K562 (cell line): ENCODE measurements around the gene DPH5. TPM values are rescaled to one million over a fixed set of nuclear protein-coding genes. Genes with fewer than 3 reads are reported as not detected.

Experiments used
- ARID1B ChIP-seq: fragments of 450-650 bp; IDR thresholded peaks from 2 replicates; pipeline ENCODE4 v1.6.1; 2016; ENCODE audit warnings: antibody characterized with exemption, mild to moderate bottlenecking, inconsistent platforms
- EGR1 ChIP-seq: fragments of 450-650 bp; conservative IDR thresholded peaks from 2 replicates; pipeline ENCODE4 v1.6.1; 2017; ENCODE audit warnings: mild to moderate bottlenecking
- EHMT2 ChIP-seq: fragments of 450-650 bp; IDR thresholded peaks from 2 replicates; pipeline ENCODE4 v1.6.1; 2018; ENCODE audit warnings: antibody characterized with exemption
- JUN ChIP-seq, 2 experiments: sonication (generic) in 1 of 2; formaldehyde crosslinking in 1 of 2; IDR thresholded peaks; 2 replicates each; pipeline versions ENCODE4 v1.6.1 to v1.8.0; 2012 to 2022; ENCODE audit warnings: borderline replicate concordance in 2 of 2, mild to moderate bottlenecking in 2 of 2, improper control_type of control experiment in 1 of 2, low read depth in 1 of 2, low read length in 1 of 2, missing genetic modification reagents in 1 of 2
- MEIS2 ChIP-seq: fragments of 450-650 bp; IDR thresholded peaks from 2 replicates; pipeline ENCODE4 v1.6.1; 2014; ENCODE audit warnings: mild to moderate bottlenecking; ENCODE audit not compliant: partially characterized antibody
- MTA3 ChIP-seq: fragments of 450-650 bp; formaldehyde crosslinking; IDR thresholded peaks from 2 replicates; pipeline ENCODE4 v1.6.1; 2017; ENCODE audit warnings: mild to moderate bottlenecking, borderline replicate concordance
- NR2C1 ChIP-seq, 2 experiments: fragments of 450-650 bp; IDR thresholded peaks; 2 replicates each; pipeline ENCODE4 v1.6.1; 2017; ENCODE audit warnings: mild to moderate bottlenecking in 2 of 2, antibody characterized with exemption in 1 of 2, inconsistent platforms in 1 of 2, missing compliant biosample characterization in 1 of 2, missing genetic modification characterization in 1 of 2
- NR2C2 ChIP-seq, 2 experiments: fragments of 200-800 bp in 1 of 2; sonication (Bioruptor generic) in 1 of 2; sonication (generic) in 1 of 2; formaldehyde crosslinking in 1 of 2; IDR thresholded peaks; 2 replicates each; pipeline versions ENCODE4 v1.6.1 to v1.8.0; 2016 to 2022; ENCODE audit warnings: mild to moderate bottlenecking in 1 of 2, missing compliant biosample characterization in 1 of 2, missing genetic modification characterization in 1 of 2, missing genetic modification reagents in 1 of 2
- PRMT5 ChIP-seq: sonication (generic); formaldehyde crosslinking; IDR thresholded peaks from 2 replicates; pipeline ENCODE4 v1.5.0; 2020; ENCODE audit warnings: missing genetic modification reagents
- TBL1XR1 ChIP-seq, 2 experiments: IDR thresholded peaks; 2 replicates each; pipeline ENCODE4 v1.6.1; 2012; ENCODE audit warnings: improper control_type of control experiment in 2 of 2, low read length in 2 of 2, mild to moderate bottlenecking in 1 of 2
- ZFP36 ChIP-seq: fragments of 150-350 bp; IDR thresholded peaks from 2 replicates; pipeline ENCODE4 v1.6.1; 2018; ENCODE audit warnings: low read length, low read depth; ENCODE audit not compliant: partially characterized antibody
- ZSCAN32 ChIP-seq: fragments of 450-650 bp; formaldehyde crosslinking; IDR thresholded peaks from 2 replicates; pipeline ENCODE4 v1.4.0; 2020; ENCODE audit warnings: mild to moderate bottlenecking, moderate library complexity
- polyA plus RNA-seq, 8 experiments: library from polyadenylated mRNA; depleted of rRNA in 4 of 8; stranded (reverse) in 5 of 8; unstranded in 3 of 8; fragments of >200 nt; fragmentation: Nextera tagmentation in 2 of 8; fragmentation: Illumina TruSeq in 1 of 8; extraction: Ambion mirVana in 2 of 8; extraction: Trizol in 1 of 8; gene quantifications; 2 replicates each; pipeline versions ENCODE4 v1.2.1 to v1.2.3, GENCODE V29; 2011 to 2014; ENCODE audit warnings: inconsistent platforms in 1 of 8, missing spikeins in 1 of 8
- total RNA-seq, 7 experiments: library from RNA; depleted of rRNA in 6 of 7; stranded (reverse); fragments of >200 nt in 6 of 7; fragmentation: Illumina TruSeq in 2 of 7; extraction: Trizol in 2 of 7; gene quantifications; 2 replicates each; pipeline versions ENCODE4 v1.2.1 to v1.2.3, GENCODE V29; 2011 to 2021; ENCODE audit warnings: low replicate concordance in 1 of 7
- TF ChIP-seq, protein P1 (sequence below): fragments of 200-400 bp; formaldehyde crosslinking; IDR thresholded peaks from 2 replicates; pipeline ENCODE4 v1.6.1; 2017; ENCODE audit warnings: mild to moderate bottlenecking, low read depth, low read length, moderate library complexity
- TF ChIP-seq, protein P2 (sequence below): fragments of 450-650 bp; IDR thresholded peaks from 2 replicates; pipeline ENCODE4 v1.6.1; 2017; ENCODE audit warnings: antibody characterized with exemption, mild to moderate bottlenecking
- TF ChIP-seq, protein P3 (sequence below): fragments of 450-650 bp; formaldehyde crosslinking; IDR thresholded peaks from 2 replicates; pipeline ENCODE4 v1.4.0; 2020; ENCODE audit warnings: mild to moderate bottlenecking, moderate library complexity

The DPH5 gene
- total and polyA plus RNA-seq, 9 of the 15 experiments (the other 6 are each of a cell fraction or from before 2014, with no cell fraction given), result 37.6 to 159 (median 89.7) TPM

DNA sequence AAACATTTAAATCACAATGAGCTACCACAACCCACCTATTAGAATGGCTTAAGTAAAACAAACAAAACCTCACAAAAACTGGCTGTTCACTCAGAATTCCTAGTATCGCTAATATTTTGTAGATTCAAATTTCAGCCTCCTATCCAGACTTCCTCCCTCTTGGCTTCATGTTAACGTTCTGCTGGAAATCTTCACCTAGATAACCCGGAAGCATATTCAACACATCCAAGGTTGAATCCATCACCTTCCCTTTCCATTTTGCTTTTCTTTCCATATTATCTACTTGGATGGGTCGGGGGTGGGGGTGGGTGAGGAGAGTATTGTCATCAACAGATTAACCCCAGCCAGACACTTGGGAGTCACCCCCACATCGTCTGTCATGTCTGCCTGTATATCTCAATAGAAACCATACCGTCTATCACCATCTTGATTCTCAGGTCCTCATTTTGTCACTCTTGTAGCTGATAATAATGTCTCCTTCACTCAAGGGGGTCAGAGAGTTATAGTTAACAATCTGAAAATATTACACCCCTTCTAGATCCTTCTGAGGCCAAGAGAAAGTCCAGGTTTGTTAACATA, 1.7 kb upstream of the DPH5 start (continued):
- TF ChIP-seq ZFP36, result no peak
- TF ChIP-seq, protein P1, sequence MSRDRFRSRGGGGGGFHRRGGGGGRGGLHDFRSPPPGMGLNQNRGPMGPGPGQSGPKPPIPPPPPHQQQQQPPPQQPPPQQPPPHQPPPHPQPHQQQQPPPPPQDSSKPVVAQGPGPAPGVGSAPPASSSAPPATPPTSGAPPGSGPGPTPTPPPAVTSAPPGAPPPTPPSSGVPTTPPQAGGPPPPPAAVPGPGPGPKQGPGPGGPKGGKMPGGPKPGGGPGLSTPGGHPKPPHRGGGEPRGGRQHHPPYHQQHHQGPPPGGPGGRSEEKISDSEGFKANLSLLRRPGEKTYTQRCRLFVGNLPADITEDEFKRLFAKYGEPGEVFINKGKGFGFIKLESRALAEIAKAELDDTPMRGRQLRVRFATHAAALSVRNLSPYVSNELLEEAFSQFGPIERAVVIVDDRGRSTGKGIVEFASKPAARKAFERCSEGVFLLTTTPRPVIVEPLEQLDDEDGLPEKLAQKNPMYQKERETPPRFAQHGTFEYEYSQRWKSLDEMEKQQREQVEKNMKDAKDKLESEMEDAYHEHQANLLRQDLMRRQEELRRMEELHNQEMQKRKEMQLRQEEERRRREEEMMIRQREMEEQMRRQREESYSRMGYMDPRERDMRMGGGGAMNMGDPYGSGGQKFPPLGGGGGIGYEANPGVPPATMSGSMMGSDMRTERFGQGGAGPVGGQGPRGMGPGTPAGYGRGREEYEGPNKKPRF, result no peak
- TF ChIP-seq MTA3, result no peak
- no peak; the same call in 1 of the 2 replicates for TF ChIP-seq NR2C2 (CRISPR knock-in tag; IDR thresholded peaks at IDR 0.05)
- peak; percentile 95 for TF ChIP-seq NR2C2 (tag; IDR thresholded peaks at IDR 0.05)
- peak; percentile 13 for TF ChIP-seq MEIS2
- TF ChIP-seq TBL1XR1 (IDR thresholded peaks at IDR 0.05; ENCODE audit: low read length in 2 of 2), result 0 out of 4 replicates have a peak, but pooled peaks of 1 of the 2 experiments have one; percentile 13
- TF ChIP-seq, protein P2, sequence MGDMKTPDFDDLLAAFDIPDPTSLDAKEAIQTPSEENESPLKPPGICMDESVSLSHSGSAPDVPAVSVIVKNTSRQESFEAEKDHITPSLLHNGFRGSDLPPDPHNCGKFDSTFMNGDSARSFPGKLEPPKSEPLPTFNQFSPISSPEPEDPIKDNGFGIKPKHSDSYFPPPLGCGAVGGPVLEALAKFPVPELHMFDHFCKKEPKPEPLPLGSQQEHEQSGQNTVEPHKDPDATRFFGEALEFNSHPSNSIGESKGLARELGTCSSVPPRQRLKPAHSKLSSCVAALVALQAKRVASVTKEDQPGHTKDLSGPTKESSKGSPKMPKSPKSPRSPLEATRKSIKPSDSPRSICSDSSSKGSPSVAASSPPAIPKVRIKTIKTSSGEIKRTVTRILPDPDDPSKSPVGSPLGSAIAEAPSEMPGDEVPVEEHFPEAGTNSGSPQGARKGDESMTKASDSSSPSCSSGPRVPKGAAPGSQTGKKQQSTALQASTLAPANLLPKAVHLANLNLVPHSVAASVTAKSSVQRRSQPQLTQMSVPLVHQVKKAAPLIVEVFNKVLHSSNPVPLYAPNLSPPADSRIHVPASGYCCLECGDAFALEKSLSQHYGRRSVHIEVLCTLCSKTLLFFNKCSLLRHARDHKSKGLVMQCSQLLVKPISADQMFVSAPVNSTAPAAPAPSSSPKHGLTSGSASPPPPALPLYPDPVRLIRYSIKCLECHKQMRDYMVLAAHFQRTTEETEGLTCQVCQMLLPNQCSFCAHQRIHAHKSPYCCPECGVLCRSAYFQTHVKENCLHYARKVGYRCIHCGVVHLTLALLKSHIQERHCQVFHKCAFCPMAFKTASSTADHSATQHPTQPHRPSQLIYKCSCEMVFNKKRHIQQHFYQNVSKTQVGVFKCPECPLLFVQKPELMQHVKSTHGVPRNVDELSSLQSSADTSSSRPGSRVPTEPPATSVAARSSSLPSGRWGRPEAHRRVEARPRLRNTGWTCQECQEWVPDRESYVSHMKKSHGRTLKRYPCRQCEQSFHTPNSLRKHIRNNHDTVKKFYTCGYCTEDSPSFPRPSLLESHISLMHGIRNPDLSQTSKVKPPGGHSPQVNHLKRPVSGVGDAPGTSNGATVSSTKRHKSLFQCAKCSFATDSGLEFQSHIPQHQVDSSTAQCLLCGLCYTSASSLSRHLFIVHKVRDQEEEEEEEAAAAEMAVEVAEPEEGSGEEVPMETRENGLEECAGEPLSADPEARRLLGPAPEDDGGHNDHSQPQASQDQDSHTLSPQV, result 0 out of 2 replicates have a peak, but pooled peaks have one; percentile 41
- peak; percentile 15; the same call in 1 of the 2 replicates for TF ChIP-seq ARID1B
- no peak for TF ChIP-seq JUN (IDR thresholded peaks at IDR 0.05; ENCODE audit: borderline replicate concordance, low read depth, low read length)
- no peak for TF ChIP-seq JUN (CRISPR knock-in tag; IDR thresholded peaks at IDR 0.05; ENCODE audit: borderline replicate concordance)
- peak; percentile 25; the same call in 1 of the 2 replicates for TF ChIP-seq EHMT2
- TF ChIP-seq PRMT5 (CRISPR knock-in tag), result no peak
- TF ChIP-seq, protein P3, sequence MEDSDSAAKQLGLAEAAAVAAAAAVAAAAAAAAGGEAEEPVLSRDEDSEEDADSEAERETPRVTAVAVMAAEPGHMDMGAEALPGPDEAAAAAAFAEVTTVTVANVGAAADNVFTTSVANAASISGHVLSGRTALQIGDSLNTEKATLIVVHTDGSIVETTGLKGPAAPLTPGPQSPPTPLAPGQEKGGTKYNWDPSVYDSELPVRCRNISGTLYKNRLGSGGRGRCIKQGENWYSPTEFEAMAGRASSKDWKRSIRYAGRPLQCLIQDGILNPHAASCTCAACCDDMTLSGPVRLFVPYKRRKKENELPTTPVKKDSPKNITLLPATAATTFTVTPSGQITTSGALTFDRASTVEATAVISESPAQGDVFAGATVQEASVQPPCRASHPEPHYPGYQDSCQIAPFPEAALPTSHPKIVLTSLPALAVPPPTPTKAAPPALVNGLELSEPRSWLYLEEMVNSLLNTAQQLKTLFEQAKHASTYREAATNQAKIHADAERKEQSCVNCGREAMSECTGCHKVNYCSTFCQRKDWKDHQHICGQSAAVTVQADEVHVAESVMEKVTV (CRISPR knock-in tag), result no peak
- 0 out of 2 replicates have a peak, but pooled peaks have one; percentile 27 for TF ChIP-seq EGR1
- peak; percentile 91 for TF ChIP-seq NR2C1 (IDR thresholded peaks at IDR 0.05)
- TF ChIP-seq NR2C1 (tag; IDR thresholded peaks at IDR 0.05), result peak; percentile 90
- TF ChIP-seq ZSCAN32 (CRISPR knock-in tag), result no peak
